Omental fat pad (tissue), 4 donors: ENCODE measurements around the gene SMG5. TPM values are rescaled to one million over a fixed set of nuclear protein-coding genes. Genes with fewer than 3 reads are reported as not detected.

Experiments used
- ATAC-seq: fragments of 150-250 bp; one replicate; pipeline ENCODE4 v1.9.1; 2016; ENCODE audit warnings: mild to moderate bottlenecking, moderate library complexity; ENCODE audit not compliant: low FRiP score
- DNase-seq: peaks from one replicate; pipeline ENCODE4 v3.0.0-alpha.2; 2019; ENCODE audit warnings: low spot score
- total RNA-seq, 4 donors: library from RNA; depleted of rRNA; stranded (reverse); fragments of >200 nt; gene quantifications; one replicate each; pipeline ENCODE4 v1.1.0, GENCODE V29; 2016
- TF ChIP-seq, protein P1 (sequence below), 3 donors: fragments of 450-650 bp; IDR thresholded peaks; one replicate each; pipeline ENCODE4 v1.5.1; 2016 to 2017; ENCODE audit warnings: antibody characterized with exemption in 3 of 3, mild to moderate bottlenecking in 3 of 3, moderate library complexity in 2 of 3

SMG5 gene
- total RNA-seq, 4 donors from 2014 or later = 51.0 to 81.2 (median 53.2) TPM

GRCh38 chr1:156241311-156241811, 41.3 kb downstream of the SMG5 start:
- ATAC-seq (no peak), DNase-seq (no peak)
- TF ChIP-seq, protein P1, sequence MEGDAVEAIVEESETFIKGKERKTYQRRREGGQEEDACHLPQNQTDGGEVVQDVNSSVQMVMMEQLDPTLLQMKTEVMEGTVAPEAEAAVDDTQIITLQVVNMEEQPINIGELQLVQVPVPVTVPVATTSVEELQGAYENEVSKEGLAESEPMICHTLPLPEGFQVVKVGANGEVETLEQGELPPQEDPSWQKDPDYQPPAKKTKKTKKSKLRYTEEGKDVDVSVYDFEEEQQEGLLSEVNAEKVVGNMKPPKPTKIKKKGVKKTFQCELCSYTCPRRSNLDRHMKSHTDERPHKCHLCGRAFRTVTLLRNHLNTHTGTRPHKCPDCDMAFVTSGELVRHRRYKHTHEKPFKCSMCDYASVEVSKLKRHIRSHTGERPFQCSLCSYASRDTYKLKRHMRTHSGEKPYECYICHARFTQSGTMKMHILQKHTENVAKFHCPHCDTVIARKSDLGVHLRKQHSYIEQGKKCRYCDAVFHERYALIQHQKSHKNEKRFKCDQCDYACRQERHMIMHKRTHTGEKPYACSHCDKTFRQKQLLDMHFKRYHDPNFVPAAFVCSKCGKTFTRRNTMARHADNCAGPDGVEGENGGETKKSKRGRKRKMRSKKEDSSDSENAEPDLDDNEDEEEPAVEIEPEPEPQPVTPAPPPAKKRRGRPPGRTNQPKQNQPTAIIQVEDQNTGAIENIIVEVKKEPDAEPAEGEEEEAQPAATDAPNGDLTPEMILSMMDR (IDR thresholded peaks at IDR 0.05) = no peak

DNA sequence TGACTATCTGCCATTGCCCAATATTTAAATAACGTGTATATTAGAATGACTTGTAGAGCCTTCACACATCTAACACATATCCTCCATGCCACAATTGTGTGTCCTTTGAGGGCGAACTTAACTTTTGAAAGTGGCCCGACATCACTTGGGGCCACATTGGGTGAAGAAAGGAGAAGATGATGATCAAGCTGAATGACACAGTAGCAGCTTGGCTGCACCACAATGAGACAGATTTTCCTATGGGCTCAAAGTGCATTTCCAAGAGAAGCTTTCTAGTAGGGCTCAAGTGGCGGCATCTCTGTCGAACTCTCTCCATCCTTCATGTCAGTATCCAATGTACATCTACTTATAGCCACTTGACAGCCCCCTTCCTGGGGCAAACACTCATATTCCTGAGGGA, 44.4 kb downstream of the SMG5 start:
- ATAC-seq (no peak), DNase-seq (no peak)
- TF ChIP-seq, protein P1 (IDR thresholded peaks at IDR 0.05) = no peak

DNA sequence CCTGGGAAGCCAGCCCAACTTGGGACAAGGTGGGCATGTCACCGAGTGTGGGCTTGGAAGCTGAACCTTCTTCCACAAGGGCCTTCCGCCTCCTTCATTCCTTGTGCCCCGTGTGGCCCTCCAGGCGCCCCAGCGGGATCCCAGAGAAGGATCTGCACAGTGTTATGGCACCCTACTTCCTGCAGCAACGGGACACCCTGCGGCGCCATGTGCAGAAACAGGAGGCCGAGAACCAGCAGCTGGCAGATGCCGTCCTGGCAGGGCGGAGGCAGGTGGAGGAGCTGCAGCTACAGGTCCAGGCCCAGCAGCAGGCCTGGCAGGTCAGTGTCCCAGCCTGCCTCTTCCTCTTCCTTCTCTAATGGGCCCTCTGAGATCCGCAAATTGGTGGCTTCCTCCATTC, 46.5 kb downstream of the SMG5 start:
- DNase-seq = no peak

DNA sequence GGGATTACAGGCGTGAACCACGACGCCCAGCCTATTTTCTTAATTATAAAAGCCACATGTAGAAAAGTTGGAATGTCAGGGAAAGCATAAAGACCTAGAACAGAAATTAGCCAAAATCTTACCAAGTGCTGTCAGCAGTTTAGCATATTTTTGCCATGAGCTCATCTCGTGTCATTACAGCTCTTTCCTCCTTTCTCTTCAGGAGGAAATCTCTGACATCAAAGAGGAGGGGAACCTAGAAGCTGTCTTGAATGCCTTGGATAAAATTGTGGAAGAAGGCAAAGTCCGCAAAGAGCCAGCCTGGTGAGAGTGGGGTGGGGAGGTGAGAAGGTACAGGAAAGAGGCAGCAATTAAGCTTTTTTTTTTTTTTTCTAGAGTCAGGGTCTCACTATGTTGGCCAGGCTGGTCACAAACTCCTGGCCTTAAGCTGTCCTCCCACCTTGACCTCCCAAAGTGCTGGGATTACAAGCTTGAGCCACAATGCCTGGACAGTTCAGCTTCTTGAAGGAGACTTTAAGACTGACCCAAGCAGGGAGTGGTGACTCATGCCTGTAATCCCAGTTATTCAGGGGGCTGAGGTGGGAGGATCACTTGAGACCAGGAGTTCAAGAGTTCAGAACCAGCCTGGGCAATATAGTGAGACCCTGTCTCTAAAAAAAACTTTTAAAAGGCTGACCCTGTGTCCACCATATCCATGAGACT, 49.0 kb downstream of the SMG5 start:
- DNase-seq (no peak), ATAC-seq (peak; percentile 24)
- TF ChIP-seq, protein P1 (IDR thresholded peaks at IDR 0.05) = no peak

More for the DNA sequence above, 46.5 kb downstream of the SMG5 start:
- TF ChIP-seq, protein P1 (IDR thresholded peaks at IDR 0.05) = no peak
- ATAC-seq = no peak

DNA sequence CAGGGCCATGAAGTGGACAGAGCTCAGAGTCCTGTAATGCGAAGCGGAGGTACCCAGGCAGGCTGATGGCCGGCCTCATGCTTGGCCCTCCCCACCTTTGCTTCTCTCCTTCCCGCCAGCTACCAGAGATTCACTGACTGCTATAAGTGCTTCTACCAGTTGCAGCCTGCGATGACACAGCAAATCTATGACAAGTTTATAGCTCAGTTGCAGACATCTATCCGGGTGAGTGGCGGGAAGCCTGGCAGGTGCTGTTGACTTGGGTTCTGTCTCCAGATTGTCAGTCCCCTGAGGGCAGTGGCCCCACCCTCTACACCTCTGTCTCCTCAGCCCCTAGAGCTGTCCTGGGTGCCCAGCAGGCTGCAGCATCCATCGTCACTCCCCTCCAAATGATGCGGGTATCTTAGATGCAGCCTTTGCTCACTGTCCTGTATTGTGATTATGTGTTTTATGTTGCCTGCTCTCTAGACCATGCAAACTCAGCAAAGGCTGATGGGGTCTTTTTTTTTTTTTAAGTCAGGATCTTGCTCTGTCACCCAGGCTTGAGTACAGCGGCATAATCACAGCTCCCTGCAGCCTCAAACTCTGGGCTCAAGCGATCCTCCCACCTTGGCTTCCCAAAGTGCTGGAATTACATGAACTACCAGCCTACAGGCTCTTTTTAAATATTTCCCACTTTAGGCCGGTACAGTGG, 50.3 kb downstream of the SMG5 start:
- no peak for ATAC-seq
- TF ChIP-seq, protein P1 (IDR thresholded peaks at IDR 0.05) = no peak
- DNase-seq = no peak

DNA sequence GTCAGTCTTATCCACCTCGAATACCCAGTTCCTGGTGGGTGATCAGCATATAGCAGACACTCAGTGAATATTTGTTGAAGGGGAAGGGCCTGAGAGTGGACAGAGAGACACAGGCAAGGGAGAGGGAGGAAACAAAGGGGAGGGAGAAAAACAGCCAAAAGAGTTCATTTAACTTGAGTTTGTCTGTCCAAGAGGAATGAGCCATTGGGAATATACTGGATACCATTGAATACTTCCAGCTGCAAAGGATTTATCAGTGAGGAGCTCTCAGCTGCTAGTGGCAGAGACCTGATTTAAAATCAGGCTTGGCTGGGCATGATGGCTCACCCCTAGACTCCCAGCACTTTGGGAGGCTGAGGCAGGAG, 52.2 kb downstream of the SMG5 start:
- ATAC-seq (no peak), DNase-seq (no peak)
- TF ChIP-seq, protein P1 (IDR thresholded peaks at IDR 0.05) = no peak
